H1 (cell line): ENCODE results near the gene CHST10.
"Not testable (repeated sequence)": the region's sequence is repeated elsewhere in the genome, so short reads cannot be mapped to it uniquely, and the experiment has no call there.

Experiments
- CBX5 ChIP-seq: fragments of 300-800, 300-1000 bp; sonication (generic); IDR thresholded peaks from 2 replicates; pipeline ENCODE4 v1.7.1; 2016; ENCODE audit warnings: antibody characterized with exemption, low read length, low read depth
- CREB1 ChIP-seq: IDR thresholded peaks from 2 replicates; pipeline ENCODE4 v1.6.1; 2012; ENCODE audit warnings: inconsistent platforms
- POLR2A ChIP-seq, 2 experiments: IDR thresholded peaks; 1 replicate in 1 of 2; 2 replicates in 1 of 2; pipeline ENCODE4 v1.6.1; 2011; ENCODE audit warnings: low read depth in 2 of 2, low read length in 2 of 2, mild to moderate bottlenecking in 2 of 2; ENCODE audit errors: control extremely low read depth in 1 of 2
- SUZ12 ChIP-seq: fragments of 200-600 bp; sonication (generic); IDR thresholded peaks from 2 replicates; pipeline ENCODE4 v1.6.1; 2012; ENCODE audit warnings: mild to moderate bottlenecking, inconsistent platforms, low read length, moderate library complexity, mixed read lengths
- TAF1 ChIP-seq: IDR thresholded peaks from 2 replicates; pipeline ENCODE4 v1.6.1; 2011; ENCODE audit warnings: mild to moderate bottlenecking, low read depth, low read length
- YY1 ChIP-seq: IDR thresholded peaks from 2 replicates; pipeline ENCODE4 v1.6.1; 2011; ENCODE audit warnings: low read depth, mild to moderate bottlenecking, low read length

DNA sequence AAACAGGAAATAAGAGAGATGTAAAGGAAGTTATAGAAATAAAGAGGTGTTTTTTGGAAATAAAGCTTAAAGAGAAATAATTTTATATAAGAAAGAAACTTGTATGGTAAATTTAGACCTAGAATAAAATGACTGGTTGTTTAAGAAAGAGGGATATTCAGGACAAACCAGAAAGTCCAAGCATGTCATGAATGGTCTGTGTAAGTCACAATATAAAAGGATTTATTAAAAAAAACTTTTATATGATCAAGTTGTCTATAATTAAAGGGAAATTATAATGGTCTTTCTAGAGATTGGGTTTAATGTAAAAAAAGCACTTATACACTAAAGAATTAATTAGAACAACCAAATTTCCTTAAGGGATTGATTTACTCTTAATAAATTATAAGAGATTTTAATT is 38.9 kb upstream of the CHST10 start:
- not testable (repeated sequence) for TF ChIP-seq POLR2A (IDR thresholded peaks at IDR 0.05; ENCODE audit: control extremely low read depth in 1 of 2, low read depth in 2 of 2, low read length in 2 of 2); SUZ12; CBX5; CREB1; YY1; TAF1
